ENCODE measurements around the gene PCDHB7.
"Not testable (repeated sequence)": the region's sequence is repeated elsewhere in the genome, so short reads cannot be mapped to it uniquely, and the experiment has no call there.

DNA sequence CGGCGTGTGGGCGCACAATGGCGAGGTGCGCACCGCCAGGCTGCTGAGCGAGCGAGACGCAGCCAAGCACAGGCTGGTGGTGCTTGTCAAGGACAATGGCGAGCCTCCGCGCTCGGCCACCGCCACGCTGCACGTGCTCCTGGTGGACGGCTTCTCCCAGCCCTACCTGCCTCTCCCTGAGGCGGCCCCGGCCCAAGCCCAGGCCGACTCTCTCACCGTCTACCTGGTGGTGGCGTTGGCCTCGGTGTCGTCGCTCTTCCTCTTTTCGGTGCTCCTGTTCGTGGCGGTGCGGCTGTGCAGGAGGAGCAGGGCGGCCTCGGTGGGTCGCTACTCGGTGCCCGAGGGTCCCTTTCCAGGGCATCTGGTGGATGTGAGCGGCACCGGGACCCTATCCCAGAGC is 20.3 kb upstream of the PCDHB7 start:
- not testable (repeated sequence) for TF ChIP-seq POLR2A, EP300 (IDR thresholded peaks at IDR 0.05)
- TF ChIP-seq, protein P1, sequence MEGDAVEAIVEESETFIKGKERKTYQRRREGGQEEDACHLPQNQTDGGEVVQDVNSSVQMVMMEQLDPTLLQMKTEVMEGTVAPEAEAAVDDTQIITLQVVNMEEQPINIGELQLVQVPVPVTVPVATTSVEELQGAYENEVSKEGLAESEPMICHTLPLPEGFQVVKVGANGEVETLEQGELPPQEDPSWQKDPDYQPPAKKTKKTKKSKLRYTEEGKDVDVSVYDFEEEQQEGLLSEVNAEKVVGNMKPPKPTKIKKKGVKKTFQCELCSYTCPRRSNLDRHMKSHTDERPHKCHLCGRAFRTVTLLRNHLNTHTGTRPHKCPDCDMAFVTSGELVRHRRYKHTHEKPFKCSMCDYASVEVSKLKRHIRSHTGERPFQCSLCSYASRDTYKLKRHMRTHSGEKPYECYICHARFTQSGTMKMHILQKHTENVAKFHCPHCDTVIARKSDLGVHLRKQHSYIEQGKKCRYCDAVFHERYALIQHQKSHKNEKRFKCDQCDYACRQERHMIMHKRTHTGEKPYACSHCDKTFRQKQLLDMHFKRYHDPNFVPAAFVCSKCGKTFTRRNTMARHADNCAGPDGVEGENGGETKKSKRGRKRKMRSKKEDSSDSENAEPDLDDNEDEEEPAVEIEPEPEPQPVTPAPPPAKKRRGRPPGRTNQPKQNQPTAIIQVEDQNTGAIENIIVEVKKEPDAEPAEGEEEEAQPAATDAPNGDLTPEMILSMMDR (IDR thresholded peaks at IDR 0.05): not testable (repeated sequence)

Data from sigmoid colon (tissue), 4 donors.